Motor neuron (in vitro differentiated cells): ENCODE measurements around the gene NOC3L. TPM values are rescaled to one million over a fixed set of nuclear protein-coding genes. Genes with fewer than 3 reads are reported as not detected.

Source experiments
- ATAC-seq, 8 experiments: fragments of 200-7000 bp; cut with Tn5 transposase; replicated peaks in 6 of 8; 2 replicates each; pipeline ENCODE4 v1.8.0; 2021; ENCODE audit warnings: mild to moderate bottlenecking in 8 of 8, moderate library complexity in 8 of 8
- H3K27ac ChIP-seq, 2 donors: fragments of 250-450 bp; sonication (Bioruptor Pico); 2 replicates each; pipeline ENCODE4 v1.9.0; 2021; ENCODE audit warnings: antibody characterized with exemption in 2 of 2, mild to moderate bottlenecking in 2 of 2, moderate library complexity in 1 of 2
- H3K4me1 ChIP-seq, 2 donors: fragments of 250-450 bp; sonication (Bioruptor Pico); replicated peaks in 1 of 2; 2 replicates each; pipeline ENCODE4 v1.6.1; 2021; ENCODE audit warnings: antibody characterized with exemption in 2 of 2, mild to moderate bottlenecking in 2 of 2, moderate library complexity in 1 of 2
- H3K4me3 ChIP-seq, 5 donors: fragments of 250-450 bp; sonication (Bioruptor Pico); 2 replicates each; pipeline ENCODE4 v1.9.0; 2021; ENCODE audit warnings: antibody characterized with exemption in 5 of 5, mild to moderate bottlenecking in 5 of 5, moderate library complexity in 4 of 5
- WGBS, 10 experiments: fragments of 450-650 bp; shearing (Covaris generic); methylation state at CpG; one replicate each; pipeline ENCODE4 v1.0.0; 2022; 5-methylcytosine and 5-hydroxymethylcytosine counted together
- in situ Hi-C, 9 experiments: fragments of 400-800 bp; cut with MboI; loops; one replicate each; pipeline ENCODE4 v1.15.0; 2021; ENCODE audit warnings: low sequenced_read_pairs in 9 of 9, low pct_unique_long_range_greater_than_20kb in 2 of 9; ENCODE audit not compliant: unreplicated experiment in 9 of 9
- total RNA-seq, 8 experiments: library from RNA; unstranded; fragments of 300-600 nt; gene quantifications; 2 replicates each; pipeline versions ENCODE4 v1.2.3 to v1.2.4, GENCODE V29; 2022

Gene NOC3L
- total RNA-seq, 8 experiments from 2014 or later: 10.3 to 35.9 (median 17.3) TPM

GRCh38 chr10:94287336-94287735 lies 75.4 kb downstream of the NOC3L start:
- in situ Hi-C loops: no loop called here
- no peaks in the 10 kb centered on the region for H3K4me1 ChIP-seq
- no peak overlapping the region for H3K4me3 ChIP-seq
- WGBS, 10 experiments: 64 to 100% (median 95%) methylated on average over 1 to 3 of the region's 3 CpGs
- no peak for ATAC-seq
- no peak overlapping the region for H3K27ac ChIP-seq

- in situ Hi-C loops: no loop called here
- WGBS, 10 experiments: 83 to 100% (median 89%) methylated on average over 1 to 4 of the region's 4 CpGs
- no peaks in the 10 kb centered on the region for H3K4me1 ChIP-seq
- ATAC-seq: no peak
- H3K4me3 ChIP-seq: no peak overlapping the region
- no peak overlapping the region for H3K27ac ChIP-seq
These were observed 75.8 kb downstream of the NOC3L start for GRCh38 chr10:94286901-94287300.

GRCh38 chr10:94285271-94285670 lies 77.5 kb downstream of the NOC3L start:
- ATAC-seq: no peak
- Histone ChIP-seq H3K4me1 (no peaks in the 10 kb centered on the region), H3K4me3 (no peak overlapping the region), H3K27ac (no peak overlapping the region)
- WGBS, 10 experiments: 80 to 100% (median 96%) methylated on average over 2 to 7 of the region's 7 CpGs
- in situ Hi-C loops: no loop called here

Other genes with a start within 250 kb of the NOC3L start
- 10 to 100 TPM in 5 of 8 experiments, 1 to 10 TPM in 3; 8.3 to 17.0 (median 12.2) TPM for gene TBC1D12, start 39.6 kb upstream of the NOC3L start, total RNA-seq
- 10 to 100 TPM in 5 of 8 experiments, 1 to 10 TPM in 3; 4.6 to 92.1 (median 12.1) TPM for gene HELLS, start 182.8 kb upstream of the NOC3L start, total RNA-seq